ENCODE results near the gene ODAM. TPM values are rescaled to one million over a fixed set of nuclear protein-coding genes. Genes with fewer than 3 reads are reported as not detected.
"Not testable (repeated sequence)": the region's sequence is repeated elsewhere in the genome, so short reads cannot be mapped to it uniquely, and the experiment has no call there.

The ODAM gene
- total RNA-seq, 1 experiment from 2014 or later: not detected

GRCh38 chr4:70239884-70240591 is 44.5 kb downstream of the ODAM start:
- in situ Hi-C loops (cut with HindIII; ENCODE audit: low pct_unique_long_range_greater_than_20kb, low sequenced_read_pairs) (no loop called here), intact Hi-C loops (cut with micrococcal nuclease; ENCODE audit: unreplicated experiment) (no loop called here)
- Histone ChIP-seq H3K27me3 (ENCODE audit: control insufficient read depth, insufficient read depth, low read length) (no peaks in the 10 kb centered on the region), H3K27ac (ENCODE audit: low read length) (no peak overlapping the region), H3K36me3 (ENCODE audit: control insufficient read depth, insufficient read depth, low read length) (no peaks in the 10 kb centered on the region), H3K9me3 (ENCODE audit: control insufficient read depth, insufficient read depth, low read depth, low read length) (no peaks in the 10 kb centered on the region), H3K4me3 (ENCODE audit: low read depth in 2 of 2, low read length in 2 of 2) (no peak overlapping the region), H3K4me1 (ENCODE audit: control insufficient read depth, insufficient read depth, low read length) (no peaks in the 10 kb centered on the region)
- BruUV-seq (replicated peaks): no TSS peak
- CTCF ChIA-PET: no interaction called here
- TF ChIP-seq POLR2AphosphoS5 (IDR thresholded peaks at IDR 0.05; ENCODE audit: low read depth, low read length): no peak
- no peak for TF ChIP-seq REST (IDR thresholded peaks at IDR 0.05; ENCODE audit: insufficient read depth in 1 of 2, low read depth in 2 of 2, low read length in 1 of 2)
- DNase-seq (ENCODE audit: low read depth, low spot score) (no peak), ATAC-seq (no peak)
- POLR2A ChIA-PET: no interaction called here

- ATAC-seq; H3K36me3 ChIP-seq (ENCODE audit: control insufficient read depth, insufficient read depth, low read length); H3K4me1 ChIP-seq (ENCODE audit: control insufficient read depth, insufficient read depth, low read length); H3K27ac ChIP-seq (ENCODE audit: low read length); H3K27me3 ChIP-seq (ENCODE audit: control insufficient read depth, insufficient read depth, low read length); POLR2A ChIA-PET; intact Hi-C loops (cut with micrococcal nuclease; ENCODE audit: unreplicated experiment); DNase-seq (ENCODE audit: low read depth, low spot score); H3K9me3 ChIP-seq (ENCODE audit: control insufficient read depth, insufficient read depth, low read depth, low read length); CTCF ChIA-PET; H3K4me3 ChIP-seq (ENCODE audit: low read depth in 2 of 2, low read length in 2 of 2); in situ Hi-C loops (cut with HindIII; ENCODE audit: low pct_unique_long_range_greater_than_20kb, low sequenced_read_pairs); BruUV-seq (replicated peaks): not testable (repeated sequence)
Measured at GRCh38 chr4:70242297-70242696, 46.8 kb downstream of the ODAM start, which contains the start of gene CSN3. TSS of gene CSN3 (plus strand) at chr4:70242597. CDS start at chr4:70244820, 2,223 bp downstream.

- H3K36me3 ChIP-seq (ENCODE audit: control insufficient read depth, insufficient read depth, low read length): no peaks in the 10 kb centered on the region
- ChIA-PET CTCF (no interaction called here), POLR2A (no interaction called here)
- no peaks in the 10 kb centered on the region for H3K4me1 ChIP-seq (ENCODE audit: control insufficient read depth, insufficient read depth, low read length)
- intact Hi-C loops (cut with micrococcal nuclease; ENCODE audit: unreplicated experiment) (no loop called here), in situ Hi-C loops (cut with HindIII; ENCODE audit: low pct_unique_long_range_greater_than_20kb, low sequenced_read_pairs) (no loop called here)
- ATAC-seq: no peak
- no peaks in the 10 kb centered on the region for H3K9me3 ChIP-seq (ENCODE audit: control insufficient read depth, insufficient read depth, low read depth, low read length)
- no TSS peak for BruUV-seq (replicated peaks)
- no peak for DNase-seq (ENCODE audit: low read depth, low spot score)
- no peak overlapping the region for H3K4me3 ChIP-seq (ENCODE audit: low read depth in 2 of 2, low read length in 2 of 2)
- no peaks in the 10 kb centered on the region for H3K27me3 ChIP-seq (ENCODE audit: control insufficient read depth, insufficient read depth, low read length)
- no peak for TF ChIP-seq REST (IDR thresholded peaks at IDR 0.05; ENCODE audit: insufficient read depth in 1 of 2, low read depth in 2 of 2, low read length in 1 of 2)
- no peak for TF ChIP-seq TCF7L2 (IDR thresholded peaks at IDR 0.05; ENCODE audit: low read depth, low read length)
- TF ChIP-seq POLR2AphosphoS5 (IDR thresholded peaks at IDR 0.05; ENCODE audit: low read depth, low read length): no peak
- no peak for TF ChIP-seq CTCF (IDR thresholded peaks at IDR 0.05)
- TF ChIP-seq SIN3A (IDR thresholded peaks at IDR 0.05; ENCODE audit: borderline replicate concordance, insufficient read depth, low read depth, low read length): no peak
- no peak overlapping the region for H3K27ac ChIP-seq (ENCODE audit: low read length)
Measured at GRCh38 chr4:70243091-70243490, 47.6 kb downstream of the ODAM start.

Measured in Panc1 (cell line).